GM21619 (cell line): ENCODE data around the gene FOXO1.
A peak's percentile ranks its signal among the peaks of the same experiment; 100 is the strongest.

Source experiments
- ATAC-seq: cut with Tn5 transposase; IDR thresholded peaks from one replicate; pipeline ENCODE4 v1.9.1; 2021; ENCODE audit not compliant: unreplicated experiment

The FOXO1 gene

DNA sequence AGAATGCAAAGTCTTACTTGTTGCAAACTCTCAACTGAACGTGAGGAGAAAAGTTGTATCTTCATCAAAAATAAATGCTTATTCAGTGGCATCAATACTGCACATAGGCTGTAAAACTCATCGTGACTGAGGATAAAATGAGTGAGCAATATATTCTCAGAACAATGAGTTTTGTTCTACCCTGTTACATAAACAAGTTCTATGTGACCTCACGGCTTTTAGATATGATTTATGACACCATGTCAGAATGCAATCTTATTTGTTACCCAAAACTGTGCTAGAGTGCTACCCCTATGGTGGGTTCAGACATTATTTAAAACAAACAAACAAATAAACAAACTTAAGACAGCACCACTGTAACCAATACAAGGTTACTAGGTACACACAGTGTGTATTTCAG lies 55.4 kb downstream of the FOXO1 start:
- ATAC-seq = no peak

DNA sequence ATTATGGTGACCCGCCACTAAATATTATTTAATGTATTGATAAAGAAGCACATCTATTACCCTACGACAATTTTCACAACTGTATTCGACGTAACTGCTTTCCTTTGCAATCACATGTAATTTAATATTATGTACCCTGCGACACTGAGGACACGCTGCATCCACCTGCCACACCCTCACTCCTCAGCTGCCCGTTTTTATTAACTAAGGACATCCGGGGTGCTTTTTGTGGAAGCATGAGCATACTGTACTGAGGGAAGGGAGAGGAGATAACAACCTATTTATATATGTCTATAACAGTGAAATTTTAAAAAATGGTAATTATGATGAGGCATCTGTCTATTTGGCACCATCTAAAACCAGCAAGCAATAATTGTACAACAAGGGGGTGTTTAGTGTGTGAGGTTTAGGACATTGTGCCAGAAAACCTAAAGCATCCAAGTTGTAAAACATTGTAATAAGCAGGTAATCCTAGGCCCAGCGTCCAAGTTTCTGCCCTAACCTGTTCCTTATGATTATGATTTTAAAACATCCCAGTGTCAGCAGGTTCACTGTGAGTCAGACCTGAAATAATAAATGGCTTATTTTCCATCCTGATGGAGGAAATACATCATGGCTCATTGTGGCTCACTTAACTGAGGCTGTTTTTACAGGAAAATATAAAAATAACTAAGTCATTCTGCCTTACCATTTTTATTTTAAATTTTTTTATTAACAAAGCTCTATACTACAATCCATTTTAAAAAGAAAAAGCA lies 56.3 kb downstream of the FOXO1 start:
- ATAC-seq = no peak

DNA sequence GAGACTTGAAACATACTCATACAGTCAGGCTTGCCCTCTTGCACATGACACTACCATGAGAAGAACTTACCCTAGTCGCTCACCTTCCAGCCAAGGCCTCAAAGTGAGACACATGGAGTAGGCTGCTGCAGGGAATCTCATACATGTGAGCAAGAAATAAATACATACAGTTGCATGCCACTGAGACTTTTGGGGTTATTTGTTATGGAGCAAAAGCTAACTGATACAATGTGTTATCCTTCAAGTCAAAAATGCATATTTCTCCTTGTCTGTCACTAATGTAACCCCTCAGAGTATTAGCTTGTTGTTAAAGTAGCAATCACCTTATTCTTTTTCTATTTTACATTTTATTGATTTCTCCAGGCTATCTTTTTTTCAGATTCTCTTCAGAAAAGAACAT lies 58.1 kb downstream of the FOXO1 start:
- ATAC-seq = no peak

DNA sequence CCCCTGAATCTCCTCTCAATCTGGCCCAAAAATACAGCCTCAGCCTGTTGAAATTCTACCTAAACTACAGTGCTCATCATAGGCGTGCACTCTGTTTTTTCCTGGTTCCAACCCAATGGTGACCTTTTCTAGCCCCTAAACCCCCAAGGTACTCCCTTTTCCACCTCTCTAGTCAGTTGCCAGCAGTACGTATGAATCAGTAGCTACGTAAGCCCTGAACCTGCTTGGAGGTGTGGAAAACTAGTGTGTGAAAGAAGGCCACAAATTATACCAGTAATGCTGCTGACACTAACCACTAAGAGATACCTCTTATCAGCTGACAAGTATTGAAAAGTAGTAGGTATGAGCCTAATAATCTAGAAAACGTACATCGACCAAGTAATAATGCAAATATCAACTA lies 60.9 kb downstream of the FOXO1 start:
- no peak for ATAC-seq

- ATAC-seq = no peak
Observed at GRCh38 chr13:40604135-40604534, 62.3 kb downstream of the FOXO1 start.

- no peak for ATAC-seq
Observed at GRCh38 chr13:40600149-40600751, 66.2 kb downstream of the FOXO1 start.

DNA sequence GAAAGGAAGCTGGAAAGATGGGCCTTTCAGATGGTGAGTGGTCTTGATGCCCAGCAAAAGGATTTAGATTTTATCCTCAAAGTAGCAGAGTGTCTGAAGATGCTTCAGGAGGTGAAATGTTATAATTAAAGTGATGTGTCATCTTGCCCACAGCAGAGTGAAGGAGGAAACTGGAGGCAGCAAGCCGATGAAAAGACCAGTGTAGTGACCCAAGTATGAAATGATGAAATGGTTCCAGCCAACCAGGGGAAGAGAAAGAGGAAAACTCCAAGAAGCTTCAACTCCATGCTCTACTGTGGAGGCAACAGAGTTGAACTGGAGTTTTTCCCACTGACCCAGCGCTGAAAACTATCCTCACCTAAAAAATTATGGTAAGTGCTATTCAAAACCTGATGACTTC lies 66.7 kb downstream of the FOXO1 start:
- ATAC-seq = no peak

GRCh38 chr13:40599124-40599523 lies 67.3 kb downstream of the FOXO1 start:
- no peak for ATAC-seq

GRCh38 chr13:40598569-40598968 lies 67.9 kb downstream of the FOXO1 start:
- no peak for ATAC-seq

DNA sequence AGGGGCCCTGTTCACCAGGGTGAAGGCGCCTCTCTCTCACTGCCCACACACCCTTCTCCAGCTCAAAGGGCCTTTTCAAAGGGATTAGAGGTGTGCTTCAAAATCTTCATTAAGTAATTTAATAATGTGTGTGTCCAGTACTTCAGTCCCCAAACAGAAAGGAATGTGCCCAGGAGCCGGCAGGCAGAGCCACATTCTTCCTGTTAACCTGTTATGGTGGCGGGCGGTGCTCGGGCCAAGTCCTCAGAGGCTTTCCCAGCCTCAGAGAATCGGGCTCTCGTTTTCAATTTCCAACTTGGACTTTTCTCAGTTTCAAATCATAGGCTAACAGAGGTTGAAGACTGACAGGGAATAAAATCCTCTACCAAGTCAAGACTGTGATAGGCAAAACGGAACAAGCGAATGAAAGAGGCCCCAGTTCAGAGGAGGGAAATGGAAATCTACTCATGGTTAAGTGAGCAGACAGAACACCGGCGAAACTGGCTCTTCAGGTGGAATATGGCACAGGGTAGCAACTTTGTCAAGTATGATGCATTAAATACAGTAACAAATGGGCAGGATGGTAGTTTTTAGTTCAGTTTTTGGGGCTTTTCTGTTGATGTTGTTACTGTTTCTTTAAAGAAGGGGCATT lies 68.6 kb downstream of the FOXO1 start:
- ATAC-seq = no peak

DNA sequence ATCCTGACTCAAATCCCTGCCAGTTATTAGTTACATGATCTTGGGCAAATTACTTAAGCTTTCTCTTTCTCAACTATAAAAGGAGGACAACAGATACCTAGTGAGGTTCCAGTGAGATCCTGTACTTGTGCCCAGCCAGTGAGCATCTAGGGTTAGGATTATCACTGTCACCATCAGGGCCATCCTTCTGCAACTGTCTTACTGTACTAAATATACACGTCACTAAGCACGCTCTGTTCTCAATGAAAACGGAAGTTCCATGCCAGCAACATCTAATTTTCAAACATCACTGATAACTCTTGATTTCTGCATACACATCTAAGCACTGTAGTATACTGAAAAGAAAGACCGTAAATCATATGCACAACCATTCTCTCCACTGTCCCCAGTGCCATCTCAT lies 70.0 kb downstream of the FOXO1 start:
- ATAC-seq = no peak

- ATAC-seq = no peak
Observed at GRCh38 chr13:40595693-40596092, 70.7 kb downstream of the FOXO1 start.

GRCh38 chr13:40592035-40592434 lies 74.4 kb downstream of the FOXO1 start:
- no peak for ATAC-seq

GRCh38 chr13:40591091-40591490 lies 75.3 kb downstream of the FOXO1 start:
- ATAC-seq = no peak

GRCh38 chr13:40590112-40590862 lies 76.2 kb downstream of the FOXO1 start:
- no peak for ATAC-seq

DNA sequence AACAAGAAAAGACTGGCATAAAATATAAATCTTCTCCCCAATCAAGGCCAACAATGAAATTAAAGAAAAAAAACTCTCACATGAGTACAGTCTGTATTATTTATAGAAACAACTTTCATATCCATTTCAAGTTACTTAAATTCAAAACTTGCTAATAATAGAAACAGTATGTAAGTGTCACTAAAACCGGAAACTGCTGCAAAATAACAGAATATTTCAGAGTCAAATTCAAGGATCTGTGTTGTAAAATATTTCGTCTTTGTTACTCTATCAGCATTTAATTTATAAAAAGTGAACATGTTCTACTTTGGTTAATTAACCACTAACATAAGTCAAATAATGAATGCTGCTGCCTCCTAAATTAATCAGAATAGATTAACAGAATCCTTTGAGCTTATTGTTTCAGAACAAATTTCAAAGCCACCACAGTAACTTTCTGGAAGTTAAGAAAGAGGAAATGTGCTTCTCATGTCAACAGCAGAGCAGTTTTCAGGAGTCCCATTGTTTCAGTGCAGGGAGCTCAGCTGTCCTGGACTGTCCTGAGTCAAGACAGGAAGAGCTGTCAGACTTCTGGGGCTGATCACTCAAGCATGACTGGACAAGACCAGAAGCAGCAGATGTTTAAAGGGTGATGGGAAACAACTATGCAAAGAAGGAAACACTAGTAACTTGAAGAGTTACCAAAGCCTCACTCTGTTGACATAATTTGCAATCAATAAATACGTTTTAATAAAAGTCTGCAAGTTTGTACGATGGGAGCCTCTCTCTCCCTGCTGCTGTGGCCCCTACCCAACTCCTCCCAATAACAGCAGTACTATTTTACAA lies 76.9 kb downstream of the FOXO1 start:
- peak; percentile 92 for ATAC-seq

- ATAC-seq = no peak
Observed at GRCh38 chr13:40588101-40588500, 78.3 kb downstream of the FOXO1 start.

DNA sequence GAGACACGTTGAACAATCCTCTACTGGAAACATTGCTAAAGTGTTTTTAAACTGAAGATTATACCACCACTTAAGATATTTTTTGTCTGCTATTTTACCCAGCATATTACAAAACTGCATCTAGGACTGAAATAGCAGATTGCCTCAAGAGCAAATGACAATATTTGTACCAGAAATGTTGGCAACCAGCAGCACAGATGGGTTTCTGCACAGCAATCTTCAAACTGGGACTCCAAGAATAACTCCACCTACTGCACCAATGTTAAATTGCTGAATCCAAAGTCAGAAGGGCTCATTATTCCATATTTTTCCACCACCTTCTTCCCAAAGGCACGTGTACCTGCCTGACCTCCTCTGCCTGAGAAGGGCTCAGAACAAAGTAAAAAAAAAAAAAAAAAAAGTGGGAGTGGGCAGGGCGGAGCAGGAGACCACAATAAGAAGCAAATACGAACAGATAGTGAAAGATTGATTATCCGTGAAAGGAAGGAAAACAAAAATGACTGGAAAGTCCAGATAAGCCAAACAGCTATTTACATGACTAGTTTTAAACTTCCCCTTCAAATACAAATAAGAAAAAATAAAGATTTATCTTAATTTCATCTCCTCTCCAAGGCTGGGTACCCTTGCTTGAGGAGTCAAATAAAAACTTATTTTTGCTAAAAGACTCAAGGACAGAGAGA lies 79.4 kb downstream of the FOXO1 start:
- ATAC-seq = no peak

GRCh38 chr13:40585911-40586471 lies 80.5 kb downstream of the FOXO1 start:
- ATAC-seq = no peak

- ATAC-seq = no peak
Observed at GRCh38 chr13:40583738-40584137, 82.7 kb downstream of the FOXO1 start.
